GM19328 (cell line): Measurements from ENCODE around the gene PABPC3.

ENCODE experiments used
- ATAC-seq: cut with Tn5 transposase; IDR thresholded peaks from one replicate; pipeline ENCODE4 v1.9.1; 2021; ENCODE audit warnings: mild to moderate bottlenecking, moderate library complexity; ENCODE audit not compliant: unreplicated experiment

The PABPC3 gene

DNA sequence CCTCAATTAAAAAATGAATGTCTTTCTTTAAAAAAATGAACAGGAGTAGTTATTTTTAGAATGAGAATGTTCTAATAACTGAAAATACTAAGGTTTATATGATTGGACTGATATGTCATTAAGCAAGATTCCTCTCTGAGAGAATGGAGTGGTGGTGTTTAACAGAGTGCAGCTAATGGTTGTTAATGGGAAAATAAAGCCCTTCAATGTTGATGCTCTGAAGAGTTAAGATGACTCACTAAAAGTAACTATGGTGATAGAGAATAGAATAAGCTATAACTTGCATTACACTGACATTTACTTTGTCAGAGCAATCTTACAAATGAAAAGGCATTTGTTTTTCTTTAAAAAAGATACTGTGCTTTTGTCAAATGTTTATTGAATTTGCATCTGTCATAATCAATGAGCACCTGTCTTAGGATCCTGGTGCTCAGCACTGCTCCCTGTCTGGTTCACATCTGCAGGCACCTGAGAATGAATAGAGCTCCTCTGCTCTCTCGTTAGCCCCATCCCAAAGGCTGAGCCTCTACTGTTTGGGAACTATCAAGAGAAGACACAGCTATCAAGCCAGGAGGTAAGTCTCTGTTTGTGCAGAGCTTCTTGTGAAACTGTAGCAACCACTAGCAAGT lies 15.1 kb downstream of the PABPC3 start:
- ATAC-seq: no peak

DNA sequence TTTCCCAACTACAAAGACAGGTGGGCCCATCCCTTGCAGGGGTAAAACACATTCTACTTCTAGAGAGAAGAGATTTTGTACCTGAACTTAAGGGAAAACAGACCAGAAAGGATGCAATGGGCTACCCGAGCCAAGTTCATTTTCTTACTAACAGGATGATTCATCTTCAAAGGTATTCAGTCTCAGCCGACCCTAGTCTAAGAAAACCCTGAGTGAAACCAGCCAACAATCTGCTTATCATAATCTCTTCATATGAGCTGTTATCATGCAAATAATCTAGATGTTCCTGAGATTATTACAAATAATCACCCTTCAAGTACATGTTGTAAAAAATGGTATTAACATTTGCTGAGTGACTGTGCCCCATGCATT lies 15.6 kb downstream of the PABPC3 start:
- no peak for ATAC-seq

DNA sequence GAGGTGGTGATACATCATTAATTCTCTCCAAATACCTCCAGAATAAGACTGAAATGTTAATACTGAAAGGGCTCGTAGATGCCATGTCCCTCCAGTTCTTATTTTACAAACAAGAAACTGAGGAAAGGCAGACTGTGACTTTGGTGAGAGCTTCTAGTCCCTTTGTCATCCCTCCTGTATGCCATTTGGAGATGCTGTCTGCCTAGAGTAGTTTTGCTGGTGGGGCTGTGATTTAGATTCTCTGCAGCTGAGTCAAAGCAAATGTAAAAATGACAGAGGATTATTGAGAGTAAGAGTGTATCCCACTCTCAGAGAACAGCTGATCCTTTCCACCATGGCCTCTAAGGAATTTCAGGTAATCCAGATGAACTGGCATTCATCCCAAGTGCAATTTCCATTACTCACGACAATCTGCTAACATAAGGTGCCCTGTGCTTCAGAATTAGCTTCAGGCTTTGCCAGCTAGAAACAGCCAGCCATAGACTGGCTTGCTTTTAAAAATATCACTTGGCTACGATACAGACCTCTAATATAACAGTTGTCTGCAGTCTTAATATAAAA lies 16.8 kb downstream of the PABPC3 start:
- ATAC-seq: no peak

DNA sequence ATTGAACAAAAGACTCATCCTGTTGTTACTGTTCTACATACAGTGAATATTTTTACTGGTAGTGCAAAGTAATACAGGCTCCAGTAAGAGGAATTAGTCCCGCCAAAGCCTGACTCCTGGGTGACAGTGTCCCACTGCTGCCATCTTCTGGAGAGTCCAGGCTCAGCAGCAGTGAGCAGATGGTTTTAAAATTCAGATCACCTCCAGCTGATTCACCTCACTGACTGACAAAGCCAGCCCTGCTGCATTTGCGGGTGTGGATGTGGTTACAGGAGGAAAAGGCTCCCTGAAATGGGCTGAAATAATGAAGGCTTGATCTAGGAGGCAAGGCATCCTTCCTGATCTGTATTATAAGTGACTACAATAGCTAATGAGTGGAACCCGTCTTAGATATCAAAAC lies 18.3 kb downstream of the PABPC3 start:
- ATAC-seq: peak; percentile 58

DNA sequence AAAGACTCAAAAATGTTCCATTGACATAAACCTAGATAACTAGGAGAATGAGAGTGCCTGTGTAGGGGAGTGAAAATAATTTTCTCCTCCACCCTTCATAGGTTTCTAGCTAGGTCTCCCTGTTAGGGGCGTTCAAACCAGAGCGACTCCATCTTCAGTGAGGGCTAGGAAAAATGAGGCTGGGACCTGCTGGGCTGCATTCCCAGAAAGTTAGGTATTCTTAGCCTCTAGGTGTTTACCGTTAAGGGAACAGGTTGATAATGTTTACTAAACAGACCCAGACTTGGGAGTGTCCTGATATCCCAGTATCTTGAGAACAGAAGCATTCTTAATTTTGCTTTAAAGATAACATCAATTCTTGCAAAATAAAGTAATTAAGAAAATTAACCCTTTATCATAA lies 20.1 kb downstream of the PABPC3 start:
- no peak for ATAC-seq

DNA sequence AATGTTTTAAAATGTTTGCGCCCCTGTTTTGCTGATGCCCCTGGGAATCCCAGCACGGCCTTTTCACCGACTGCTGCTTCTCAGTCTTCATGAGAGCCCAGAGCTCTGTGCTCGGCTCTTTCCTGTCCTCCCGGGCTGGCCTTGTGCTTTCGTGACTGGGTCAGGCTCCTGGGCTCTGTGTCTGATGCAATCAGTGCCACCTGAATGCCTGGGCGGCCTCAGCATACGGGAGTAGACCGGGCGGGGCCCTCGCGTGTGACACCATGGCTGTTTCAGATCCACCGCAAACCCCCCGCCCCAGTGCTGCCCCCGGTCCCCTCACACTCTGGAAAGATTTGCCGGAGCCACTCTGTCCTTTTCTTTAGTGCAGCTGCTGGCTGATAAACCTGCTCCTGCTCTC lies 21.4 kb downstream of the PABPC3 start:
- no peak for ATAC-seq

DNA sequence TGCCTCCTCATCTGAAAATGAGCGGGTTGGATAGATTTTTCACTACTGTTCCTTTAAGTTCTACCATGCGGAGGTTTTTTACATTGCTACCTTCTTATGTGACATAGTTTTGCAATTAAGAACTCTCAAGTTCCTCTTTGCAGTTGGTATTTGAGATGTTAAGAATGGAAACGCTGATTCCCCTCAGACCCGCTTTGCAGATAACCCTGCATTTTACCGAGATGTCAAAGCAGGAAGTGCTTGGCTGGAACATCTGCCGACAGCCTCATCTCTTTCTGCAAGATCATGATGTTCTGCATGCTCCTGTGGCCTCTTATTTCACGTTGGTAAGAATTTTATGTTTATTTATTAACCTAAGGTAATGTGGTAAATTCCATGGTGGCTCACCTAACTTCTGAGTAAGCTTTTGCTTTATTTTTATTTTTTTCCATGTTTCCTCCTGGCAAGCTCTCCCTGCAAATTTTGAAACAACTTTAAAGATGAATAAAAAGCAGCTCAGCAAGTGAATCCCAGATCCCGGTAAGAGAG lies 22.5 kb downstream of the PABPC3 start:
- ATAC-seq: no peak

DNA sequence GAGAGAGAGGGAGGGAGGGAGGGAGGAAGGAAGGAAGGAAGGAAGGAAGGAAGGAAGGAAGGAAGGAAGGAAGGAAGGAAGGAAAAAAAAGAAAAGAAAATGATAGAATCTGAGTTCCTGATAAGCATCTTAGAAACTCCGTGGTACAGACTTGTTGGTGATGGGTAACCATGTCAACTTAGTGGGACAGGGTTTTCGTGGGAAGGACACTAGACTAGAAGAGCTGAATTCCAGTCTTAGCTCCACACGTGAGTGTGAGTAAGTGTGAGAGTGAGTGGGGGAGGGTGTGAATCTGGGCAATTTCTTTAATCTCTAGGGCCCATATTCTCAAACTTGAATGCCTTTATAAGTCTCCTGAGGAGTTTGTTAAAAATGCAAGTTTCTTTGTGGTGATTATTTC lies 35.0 kb downstream of the PABPC3 start:
- ATAC-seq: no peak

DNA sequence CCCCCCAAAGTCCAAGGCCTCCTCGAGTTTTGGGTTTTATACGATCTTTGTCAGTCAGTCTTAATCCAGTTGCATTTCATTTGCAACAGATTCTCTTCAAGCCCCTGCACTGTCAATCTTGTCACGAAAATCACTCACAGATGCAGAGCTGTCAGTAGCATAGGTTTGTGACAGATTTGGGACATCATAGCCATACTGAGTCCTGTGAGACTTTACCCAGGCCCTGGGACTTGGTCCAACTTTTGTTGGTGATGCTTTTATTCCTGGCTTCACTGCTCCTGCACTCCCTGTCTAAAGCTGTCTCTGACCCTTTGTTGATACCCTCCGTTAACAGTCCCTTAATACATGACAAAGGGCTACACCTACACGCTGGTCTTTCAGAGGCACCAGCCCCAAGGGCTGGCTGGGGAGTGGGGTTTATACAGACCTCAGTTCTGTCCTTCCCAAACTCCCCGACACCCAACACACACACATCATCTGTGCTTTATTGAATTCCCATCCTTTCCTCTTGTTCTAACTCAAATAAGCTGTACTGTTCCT lies 36.0 kb downstream of the PABPC3 start:
- no peak for ATAC-seq

DNA sequence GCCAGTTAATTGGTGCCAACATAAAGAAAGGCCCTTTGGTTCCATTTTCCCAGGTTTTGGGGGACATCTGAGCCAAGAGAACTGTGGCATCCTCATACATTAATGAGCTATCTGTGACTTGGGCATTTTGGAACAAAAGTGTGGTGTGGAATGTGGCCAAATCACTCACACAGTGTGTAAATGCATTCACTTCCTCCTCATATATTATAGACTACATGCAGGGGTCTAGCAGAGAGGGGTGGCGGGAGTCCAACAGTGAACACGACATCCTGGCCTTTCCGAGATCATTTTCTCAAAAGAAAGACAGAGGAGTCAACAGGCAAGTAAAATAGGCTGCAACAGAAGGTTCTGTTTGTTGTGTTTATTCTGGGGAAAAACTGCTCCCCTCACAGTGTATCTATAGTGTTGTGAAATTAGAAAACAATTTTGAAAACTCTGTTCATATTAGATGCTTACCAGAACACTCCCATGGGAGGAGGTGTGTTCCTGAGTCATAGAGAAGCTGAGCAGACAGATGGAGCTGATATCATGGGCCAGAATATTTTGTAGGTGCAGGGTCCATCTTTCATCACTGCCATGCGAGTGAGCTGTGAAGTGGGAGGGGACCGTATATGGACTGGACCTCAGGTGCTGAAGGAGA lies 36.9 kb downstream of the PABPC3 start:
- ATAC-seq: no peak

DNA sequence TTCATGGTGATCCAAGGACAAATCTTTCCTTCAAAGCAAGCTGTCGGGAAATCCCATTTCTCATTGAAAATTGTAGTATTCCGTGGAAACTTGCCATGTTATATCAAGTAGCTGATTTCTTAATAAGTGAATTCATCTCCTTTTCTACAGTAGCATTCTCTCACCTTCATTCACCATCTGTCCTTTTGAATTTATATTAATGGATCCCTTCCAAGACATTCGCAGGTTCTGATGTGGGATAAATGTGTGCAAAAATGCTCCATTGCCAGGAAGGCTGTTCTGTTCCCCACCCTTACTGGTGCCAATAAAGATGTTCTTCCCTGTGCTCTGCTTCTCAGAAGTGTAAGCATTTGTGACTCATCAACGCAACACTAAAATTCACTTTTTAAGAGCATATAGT lies 40.0 kb downstream of the PABPC3 start:
- no peak for ATAC-seq

DNA sequence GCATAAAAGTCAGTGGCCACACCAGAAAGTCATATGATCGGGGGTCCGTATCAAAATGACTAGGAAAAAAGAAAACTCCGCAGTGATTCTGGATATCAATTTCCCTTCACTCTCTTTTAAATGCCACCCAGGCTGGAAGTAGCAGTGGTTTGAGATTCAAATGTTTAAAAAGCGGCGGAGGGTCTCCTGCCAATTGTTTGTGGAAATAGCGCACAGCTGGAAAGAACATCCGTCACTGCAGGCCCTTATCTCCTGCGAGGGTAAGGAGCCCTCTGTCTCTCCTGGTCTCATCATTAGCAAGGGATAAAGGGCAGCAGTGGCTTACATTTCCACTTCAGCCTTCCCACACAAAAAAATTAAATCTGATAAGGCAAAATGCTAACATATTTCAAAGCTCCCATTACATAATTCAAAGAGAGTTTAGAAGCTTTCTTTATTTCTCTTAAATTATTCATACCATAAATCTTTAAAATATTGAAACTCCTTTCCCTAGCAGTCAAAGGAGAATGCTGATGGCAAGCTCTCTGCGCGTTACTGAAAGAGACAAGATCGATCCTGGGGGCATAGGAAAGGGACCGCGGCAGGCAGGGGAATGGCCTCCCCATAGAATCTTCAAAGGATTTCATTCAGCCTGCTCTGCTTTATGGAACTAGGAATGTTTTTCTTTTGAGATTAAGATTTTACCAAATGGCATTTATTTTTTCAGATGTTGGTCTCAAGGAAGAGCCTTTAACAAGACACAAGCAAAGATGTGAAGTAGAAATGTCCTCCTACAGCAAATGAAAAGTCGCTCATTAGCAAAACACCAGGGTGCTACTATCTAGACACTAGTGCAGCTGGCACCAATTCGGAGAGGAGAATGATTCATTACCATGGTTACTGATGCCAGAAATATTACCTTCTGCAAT lies 41.2 kb downstream of the PABPC3 start:
- no peak for ATAC-seq

DNA sequence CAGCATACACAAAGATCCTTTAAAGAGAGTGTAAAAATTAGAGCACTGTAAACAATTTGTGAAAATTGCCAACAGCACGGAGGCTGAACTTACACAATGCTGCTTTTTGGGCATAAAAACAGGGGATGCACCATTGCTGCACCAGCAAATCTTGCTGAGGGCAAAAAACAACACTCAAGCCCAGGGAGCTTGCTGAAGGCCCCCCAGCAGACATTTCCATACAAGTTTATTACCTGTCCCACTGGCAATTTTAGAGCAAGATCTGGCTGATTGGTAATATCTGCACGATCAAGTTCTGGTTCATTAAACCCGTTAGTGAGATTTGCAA lies 41.8 kb downstream of the PABPC3 start:
- ATAC-seq: no peak

DNA sequence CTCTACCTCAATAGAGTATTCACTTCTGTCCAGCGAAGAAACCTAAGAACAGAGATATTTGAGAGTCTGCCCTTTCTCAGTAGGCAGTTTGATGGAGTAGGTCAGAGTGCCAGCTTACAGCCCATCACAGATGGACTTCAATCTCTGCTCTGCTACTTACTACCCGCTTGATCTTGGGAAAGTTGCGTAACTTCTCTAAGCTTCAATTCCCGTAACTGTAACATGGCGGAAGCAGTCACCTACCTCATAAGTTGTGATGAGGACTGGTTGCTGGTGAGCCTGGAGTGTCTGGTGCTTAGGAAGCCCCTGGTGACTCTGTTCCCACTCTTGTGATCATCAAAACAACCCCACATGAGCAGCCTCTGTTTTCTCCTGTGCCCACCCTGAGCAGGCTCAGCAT lies 45.1 kb downstream of the PABPC3 start:
- ATAC-seq: no peak

DNA sequence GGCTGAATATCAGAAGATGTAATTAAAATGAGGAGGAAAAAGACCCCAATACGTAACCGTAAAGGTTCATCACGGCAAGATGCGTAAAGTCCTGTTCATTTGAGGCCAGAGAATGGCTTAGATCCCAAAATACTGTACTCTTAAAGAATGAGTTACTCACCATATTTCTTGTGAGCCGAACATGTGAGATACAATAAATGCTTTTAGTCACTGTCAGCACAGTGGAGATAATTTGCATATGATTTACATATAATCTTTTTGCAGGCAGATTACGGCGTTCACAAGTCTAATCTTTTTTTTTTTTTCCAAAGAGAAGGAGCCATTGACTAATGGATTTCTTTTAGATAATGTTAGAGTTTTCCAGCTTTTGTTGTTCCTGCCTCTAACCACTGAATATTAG lies 47.8 kb downstream of the PABPC3 start:
- ATAC-seq: no peak

DNA sequence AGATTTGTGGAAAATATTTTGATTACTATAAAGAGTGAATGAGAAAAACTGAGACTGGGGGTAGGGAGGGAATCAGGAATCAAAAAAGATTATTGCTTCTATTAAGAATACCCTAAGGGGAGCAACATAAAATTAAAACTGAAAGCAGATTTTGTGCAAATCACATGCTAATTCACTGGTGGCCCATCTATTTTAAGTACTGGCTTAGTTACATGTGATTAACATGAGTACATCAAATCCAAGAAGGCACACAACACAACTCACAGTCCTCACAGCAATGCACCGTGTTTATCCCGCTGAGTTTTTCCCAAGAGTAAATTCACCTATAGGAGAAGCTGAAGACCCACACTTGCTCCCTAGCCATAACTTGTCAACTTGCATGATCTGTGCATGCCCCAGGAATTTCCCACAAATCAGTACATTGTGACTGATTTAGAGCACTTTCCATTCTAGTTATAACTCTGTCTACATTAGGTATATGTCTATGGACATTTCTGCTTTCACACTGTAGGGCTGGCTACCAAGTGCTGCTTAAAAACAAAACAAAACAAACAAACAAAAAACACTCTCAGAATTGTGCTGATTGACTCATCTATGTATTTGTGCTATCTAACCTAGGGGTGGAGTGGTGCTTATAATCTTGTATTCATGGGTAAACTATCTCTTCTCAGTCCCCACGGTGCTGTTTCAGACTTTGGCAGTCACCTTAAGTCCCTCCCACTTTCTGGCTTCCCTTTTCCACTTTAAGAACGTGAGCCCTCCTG lies 51.9 kb downstream of the PABPC3 start:
- ATAC-seq: no peak

DNA sequence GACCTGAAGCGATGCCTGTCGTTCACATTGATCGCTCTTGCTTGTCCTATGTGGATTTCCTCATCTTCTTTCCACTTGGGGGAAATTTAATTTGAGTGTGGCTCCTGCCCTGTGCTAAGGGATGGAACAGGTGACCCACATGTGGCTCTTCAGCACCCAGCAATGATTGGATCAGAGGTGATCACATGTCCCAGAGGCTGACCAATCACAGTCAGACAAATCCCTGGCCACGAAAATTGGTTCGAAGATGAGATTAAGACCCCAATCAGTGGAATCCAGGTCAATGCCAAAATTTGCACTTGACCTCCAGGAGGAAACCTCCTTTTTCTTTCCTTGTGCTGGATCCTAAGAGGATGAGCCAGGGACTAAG lies 52.5 kb downstream of the PABPC3 start:
- no peak for ATAC-seq
